SK-N-MC (cell line): Measurements from ENCODE around the gene SP140L.
"Not testable (repeated sequence)": the region's sequence is repeated elsewhere in the genome, so short reads cannot be mapped to it uniquely, and the experiment has no call there.

Experiments
- DNase-seq: peaks from one replicate; pipeline ENCODE4 v3.0.0-alpha.2; 2011; ENCODE audit warnings: low read depth, low spot score
- H3K27ac ChIP-seq: fragments of 200-600 bp; sonication (generic); 2 replicates; pipeline ENCODE4 v1.5.1; 2016; ENCODE audit warnings: mixed run types
- H3K36me3 ChIP-seq: fragments of 200-600 bp; sonication (generic); 2 replicates; pipeline ENCODE4 v1.6.1; 2017; ENCODE audit warnings: antibody characterized with exemption, low read length, mixed read lengths; ENCODE audit not compliant: insufficient read depth
- H3K4me3 ChIP-seq: fragments of 200-600 bp; sonication (generic); 2 replicates; pipeline ENCODE4 v1.5.1; 2016
- H3K9ac ChIP-seq: fragments of 200-600 bp; sonication (generic); 2 replicates; pipeline ENCODE4 v1.8.0; 2017; ENCODE audit warnings: mixed run types, mixed read lengths; ENCODE audit not compliant: insufficient read length
- H3K9me3 ChIP-seq: fragments of 200-600 bp; sonication (generic); 2 replicates; pipeline ENCODE4 v1.6.1; 2017; ENCODE audit warnings: low read depth, mild to moderate bottlenecking, antibody characterized with exemption, low read length, moderate library complexity, mixed read lengths
- EZH2 ChIP-seq: fragments of 200-600 bp; sonication (generic); IDR thresholded peaks from one replicate; pipeline ENCODE4 v1.6.1; 2017; ENCODE audit warnings: antibody characterized with exemption
- FOXP2 ChIP-seq: optimal IDR thresholded peaks from 2 replicates; pipeline ENCODE3; 2011; ENCODE audit warnings: mild to moderate bottlenecking, moderate library complexity; ENCODE audit not compliant: insufficient read depth; ENCODE audit errors: extremely low read length, control extremely low read depth
- POLR2AphosphoS5 ChIP-seq: IDR thresholded peaks from 2 replicates; pipeline ENCODE4 v1.6.1; 2012; ENCODE audit warnings: mild to moderate bottlenecking, low read depth, low read length, borderline replicate concordance

SP140L gene

GRCh38 chr2:230307485-230307884, 19.5 kb upstream of the SP140L start:
- Histone ChIP-seq H3K36me3 (no peaks in the 10 kb centered on the region), H3K9me3 (no peaks in the 10 kb centered on the region), H3K4me3 (no peak overlapping the region), H3K27ac (no peak overlapping the region), H3K9ac (no peak overlapping the region)
- no peak for DNase-seq
- TF ChIP-seq FOXP2, result no peak
- no peak for TF ChIP-seq POLR2AphosphoS5
- no peak for TF ChIP-seq EZH2

- no peak for TF ChIP-seq EZH2
- TF ChIP-seq FOXP2, result no peak
- TF ChIP-seq POLR2AphosphoS5, result no peak
- Histone ChIP-seq H3K27ac (no peak overlapping the region), H3K9ac (no peak overlapping the region), H3K4me3 (no peak overlapping the region), H3K36me3 (no peaks in the 10 kb centered on the region), H3K9me3 (no peaks in the 10 kb centered on the region)
- no peak for DNase-seq
Observed at GRCh38 chr2:230308402-230309000, 18.5 kb upstream of the SP140L start.

- not testable (repeated sequence) for H3K9me3 ChIP-seq, H3K9ac ChIP-seq, DNase-seq, H3K36me3 ChIP-seq, H3K27ac ChIP-seq, H3K4me3 ChIP-seq
Observed at GRCh38 chr2:230310792-230311191, 16.2 kb upstream of the SP140L start.

DNA sequence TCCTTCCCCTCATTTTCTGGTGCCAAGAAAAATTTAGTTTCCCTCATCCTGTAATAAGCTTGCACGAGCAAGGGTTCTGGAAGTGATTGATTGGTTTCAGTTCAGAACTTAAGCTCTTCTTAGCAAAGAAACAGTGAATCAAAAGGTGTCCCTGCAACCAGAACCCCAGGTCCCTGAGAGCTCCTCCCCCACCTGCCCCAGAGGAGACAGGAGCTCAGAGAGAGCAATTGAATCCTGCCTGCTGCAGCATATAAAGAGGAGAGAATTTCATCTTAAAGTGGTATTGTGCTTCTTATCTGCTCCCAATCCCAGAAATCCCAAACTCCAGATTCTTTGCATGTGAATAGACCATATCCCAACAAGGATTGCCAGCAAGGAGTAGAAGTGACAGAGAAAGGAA, 15.4 kb upstream of the SP140L start:
- H3K9ac ChIP-seq, H3K36me3 ChIP-seq, H3K9me3 ChIP-seq, H3K4me3 ChIP-seq, DNase-seq, H3K27ac ChIP-seq: not testable (repeated sequence)

DNA sequence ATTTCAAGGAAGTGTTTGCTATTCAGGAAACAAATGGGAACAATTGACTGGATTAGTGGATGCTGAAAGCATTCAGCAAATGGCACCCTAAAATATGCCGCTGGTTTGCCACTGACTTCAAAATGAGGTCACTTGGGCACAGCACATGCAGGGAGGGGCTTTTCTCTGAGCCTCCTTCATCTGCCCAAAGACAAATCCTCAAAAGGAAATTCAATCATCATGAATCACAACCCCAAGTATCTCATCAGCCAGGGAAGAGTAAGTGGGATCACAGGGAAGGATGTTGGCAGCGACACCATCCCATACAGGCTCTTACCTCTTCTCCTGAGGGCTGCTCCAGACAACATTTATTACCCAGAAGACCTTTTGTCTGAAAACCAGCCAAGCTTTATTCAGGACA, 14.4 kb upstream of the SP140L start:
- Histone ChIP-seq H3K9ac (no peak overlapping the region), H3K27ac (no peak overlapping the region), H3K4me3 (no peak overlapping the region), H3K36me3 (no peaks in the 10 kb centered on the region), H3K9me3 (no peaks in the 10 kb centered on the region)
- no peak for DNase-seq
- TF ChIP-seq FOXP2, result no peak
- TF ChIP-seq POLR2AphosphoS5, result no peak
- TF ChIP-seq EZH2, result no peak

DNA sequence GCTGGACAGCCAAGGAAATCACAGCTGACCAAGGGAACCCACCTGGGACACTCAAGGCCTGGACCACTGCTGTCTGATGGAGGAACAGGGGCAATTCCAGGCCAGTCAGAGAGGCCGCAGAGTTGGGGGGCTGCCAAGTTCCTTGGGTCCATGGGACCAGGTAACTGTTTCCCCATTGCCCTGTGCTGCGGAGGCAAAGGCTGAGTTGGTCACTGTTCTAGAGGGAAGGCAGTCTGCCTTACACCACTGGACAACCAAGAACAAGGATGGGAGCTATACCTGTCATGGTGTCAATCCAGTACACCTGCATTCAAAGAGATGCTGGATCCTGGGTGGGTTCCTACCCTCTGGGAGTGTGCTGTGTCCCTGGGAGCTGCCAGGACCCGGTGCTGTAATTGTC, 9.6 kb upstream of the SP140L start:
- Histone ChIP-seq H3K27ac (no peak overlapping the region), H3K9me3 (no peaks in the 10 kb centered on the region), H3K4me3 (no peak overlapping the region), H3K9ac (no peak overlapping the region), H3K36me3 (no peaks in the 10 kb centered on the region)
- TF ChIP-seq EZH2 (no peak), FOXP2 (no peak), POLR2AphosphoS5 (no peak)
- DNase-seq, result no peak

GRCh38 chr2:230318190-230319121, 8.5 kb upstream of the SP140L start:
- H3K4me3 ChIP-seq, result no peak overlapping the region
- H3K9me3 ChIP-seq, result no peaks in the 10 kb centered on the region
- H3K9ac ChIP-seq, result no peak overlapping the region
- TF ChIP-seq FOXP2 (no peak), EZH2 (no peak), POLR2AphosphoS5 (no peak)
- no peak for DNase-seq
- no peaks in the 10 kb centered on the region for H3K36me3 ChIP-seq
- no peak overlapping the region for H3K27ac ChIP-seq

DNA sequence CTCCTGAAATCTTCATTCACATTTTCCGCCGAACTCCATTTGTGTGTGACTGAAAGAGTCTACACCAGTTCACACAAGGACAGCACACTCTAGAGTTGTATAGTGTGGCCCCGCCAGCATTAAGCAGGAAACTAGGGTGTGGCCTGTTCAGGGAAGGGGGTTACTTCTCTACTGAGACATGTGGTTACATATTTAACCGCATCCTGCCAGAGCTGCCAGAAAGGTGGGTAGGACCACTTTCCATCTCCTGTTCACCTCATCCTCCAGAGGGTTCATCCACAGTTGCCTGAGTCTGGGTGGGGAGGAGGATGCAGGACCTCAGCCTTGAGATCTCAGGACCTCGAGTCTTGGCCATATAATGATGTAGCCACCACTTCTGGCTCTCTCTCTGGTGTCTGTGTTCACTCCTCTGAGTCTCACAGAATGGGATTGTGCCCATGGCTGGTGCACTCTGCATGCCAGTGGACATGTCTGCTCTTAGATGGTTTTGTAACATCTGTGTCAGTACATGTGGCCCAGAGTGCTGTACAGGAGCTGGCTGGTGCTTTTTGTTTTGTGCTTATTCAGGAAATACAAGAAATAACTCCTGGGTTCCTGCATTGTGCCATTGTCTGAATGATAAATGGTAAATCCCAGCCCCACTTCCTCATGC, 7.7 kb upstream of the SP140L start:
- TF ChIP-seq FOXP2, result no peak
- no peak for TF ChIP-seq EZH2
- no peak for TF ChIP-seq POLR2AphosphoS5
- Histone ChIP-seq H3K9ac (no peak overlapping the region), H3K9me3 (no peaks in the 10 kb centered on the region), H3K36me3 (no peaks in the 10 kb centered on the region), H3K4me3 (no peak overlapping the region), H3K27ac (no peak overlapping the region)
- DNase-seq, result no peak

DNA sequence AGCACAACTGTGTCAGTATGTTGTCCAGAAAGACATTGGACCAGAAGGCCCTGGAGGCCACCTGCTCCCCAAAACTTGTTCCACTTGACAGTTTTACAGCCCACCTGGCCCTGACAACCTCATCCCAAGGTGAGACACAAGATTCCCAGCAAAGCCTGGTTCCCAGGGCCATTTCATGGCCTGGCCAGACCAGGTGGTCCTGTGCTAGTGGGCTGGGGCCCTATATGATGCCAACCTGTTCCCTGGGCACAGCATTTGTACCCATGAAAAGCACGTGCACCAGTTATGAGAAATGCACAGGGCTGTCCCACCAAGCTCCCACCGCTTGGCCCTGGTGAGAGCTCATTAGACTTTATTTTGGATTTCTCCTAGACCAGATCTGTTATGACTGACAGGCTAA, 6.0 kb upstream of the SP140L start:
- no peak overlapping the region for H3K27ac ChIP-seq
- TF ChIP-seq FOXP2, result no peak
- no peak for TF ChIP-seq EZH2
- TF ChIP-seq POLR2AphosphoS5, result no peak
- no peak overlapping the region for H3K4me3 ChIP-seq
- no peak for DNase-seq
- H3K9me3 ChIP-seq, result no peaks in the 10 kb centered on the region
- no peak overlapping the region for H3K9ac ChIP-seq
- H3K36me3 ChIP-seq, result no peaks in the 10 kb centered on the region
